HUES48 (cell line): Measurements from ENCODE around the gene MARCHF11.

Source experiments
- H3K27ac ChIP-seq: one replicate; pipeline ENCODE4 v1.7.0; 2013; ENCODE audit warnings: low read depth, low read length, inconsistent platforms
- H3K27me3 ChIP-seq: 2 replicates; pipeline ENCODE4 v1.6.1; 2013; ENCODE audit warnings: mild to moderate bottlenecking, low read length; ENCODE audit not compliant: control insufficient read depth, insufficient read depth
- H3K36me3 ChIP-seq: 2 replicates; pipeline ENCODE4 v1.6.1; 2013; ENCODE audit warnings: low read length; ENCODE audit not compliant: control insufficient read depth, insufficient read depth
- H3K4me1 ChIP-seq: 2 replicates; pipeline ENCODE4 v1.6.1; 2013; ENCODE audit warnings: mild to moderate bottlenecking, low read length; ENCODE audit not compliant: control insufficient read depth, insufficient read depth
- H3K4me3 ChIP-seq: 2 replicates; pipeline ENCODE4 v1.5.1; 2013; ENCODE audit warnings: mild to moderate bottlenecking, low read depth, low read length
- H3K9ac ChIP-seq: 2 replicates; pipeline ENCODE4 v1.6.1; 2013; ENCODE audit warnings: mild to moderate bottlenecking, low read depth, low read length, moderate library complexity
- H3K9me3 ChIP-seq: 2 replicates; pipeline ENCODE4 v1.6.1; 2013; ENCODE audit warnings: low read length; ENCODE audit not compliant: control insufficient read depth, insufficient read depth

MARCHF11 gene

GRCh38 chr5:16082982-16083381 is 96.6 kb downstream of the MARCHF11 start:
- H3K9ac ChIP-seq, result no peak overlapping the region

GRCh38 chr5:16082053-16082452 is 97.5 kb downstream of the MARCHF11 start:
- Histone ChIP-seq H3K4me3 (no peak overlapping the region), H3K27me3 (no peaks in the 10 kb centered on the region), H3K36me3 (no peaks in the 10 kb centered on the region), H3K9me3 (no peaks in the 10 kb centered on the region), H3K4me1 (peaks cover 5% of the 10 kb centered on the region; the same call in 1 of the 2 replicates), H3K9ac (no peak overlapping the region), H3K27ac (no peak overlapping the region)

More at GRCh38 chr5:16082982-16083381, 96.6 kb downstream of the MARCHF11 start:
- Histone ChIP-seq H3K4me1 (peaks cover 5% of the 10 kb centered on the region; the same call in 1 of the 2 replicates), H3K27ac (no peak overlapping the region), H3K27me3 (no peaks in the 10 kb centered on the region), H3K36me3 (no peaks in the 10 kb centered on the region), H3K9me3 (no peaks in the 10 kb centered on the region), H3K4me3 (no peak overlapping the region)

GRCh38 chr5:16081376-16081955 is 98.1 kb downstream of the MARCHF11 start:
- Histone ChIP-seq H3K36me3 (no peaks in the 10 kb centered on the region), H3K4me1 (peaks cover 5% of the 10 kb centered on the region; the same call in 1 of the 2 replicates), H3K4me3 (no peak overlapping the region), H3K9me3 (no peaks in the 10 kb centered on the region), H3K27me3 (no peaks in the 10 kb centered on the region), H3K9ac (no peak overlapping the region), H3K27ac (no peak overlapping the region)

DNA sequence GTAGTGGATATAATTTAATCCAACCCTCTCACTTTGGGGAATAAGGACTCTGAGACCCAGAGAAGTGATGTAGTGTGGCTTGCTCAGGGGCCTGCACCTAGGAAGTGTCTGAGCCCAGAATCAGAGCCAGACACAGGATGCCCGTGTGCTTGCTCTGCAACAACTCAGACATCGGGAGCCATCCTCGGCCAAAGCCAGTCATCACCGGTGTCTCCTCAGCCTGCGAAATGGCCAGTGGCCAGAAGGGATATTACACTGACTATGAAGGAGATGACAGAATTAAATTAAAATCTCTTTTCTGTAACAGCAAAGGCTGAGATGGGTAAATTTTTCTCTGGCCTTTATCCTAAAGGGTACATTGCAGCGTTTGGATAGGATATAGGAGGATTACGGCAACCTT is 102.9 kb downstream of the MARCHF11 start:
- Histone ChIP-seq H3K9ac (no peak overlapping the region), H3K4me1 (no peaks in the 10 kb centered on the region; the same call in 1 of the 2 replicates), H3K27ac (no peak overlapping the region), H3K4me3 (no peak overlapping the region), H3K9me3 (no peaks in the 10 kb centered on the region), H3K27me3 (no peaks in the 10 kb centered on the region), H3K36me3 (no peaks in the 10 kb centered on the region)

- Histone ChIP-seq H3K27ac (no peak overlapping the region), H3K27me3 (no peaks in the 10 kb centered on the region), H3K9me3 (no peaks in the 10 kb centered on the region), H3K9ac (no peak overlapping the region), H3K4me3 (no peak overlapping the region), H3K4me1 (no peaks in the 10 kb centered on the region), H3K36me3 (no peaks in the 10 kb centered on the region)
Observed at GRCh38 chr5:16074358-16074757, 105.2 kb downstream of the MARCHF11 start.

- Histone ChIP-seq H3K27me3 (no peaks in the 10 kb centered on the region), H3K4me1 (no peaks in the 10 kb centered on the region), H3K9ac (no peak overlapping the region), H3K27ac (no peak overlapping the region), H3K36me3 (no peaks in the 10 kb centered on the region), H3K4me3 (no peak overlapping the region), H3K9me3 (no peaks in the 10 kb centered on the region)
Observed at GRCh38 chr5:16072616-16073015, 107.0 kb downstream of the MARCHF11 start.

- no peaks in the 10 kb centered on the region for H3K27me3 ChIP-seq
- H3K9ac ChIP-seq, result no peak overlapping the region
- no peaks in the 10 kb centered on the region for H3K4me1 ChIP-seq
- H3K9me3 ChIP-seq, result no peaks in the 10 kb centered on the region
- no peak overlapping the region for H3K27ac ChIP-seq
- no peak overlapping the region for H3K4me3 ChIP-seq
- H3K36me3 ChIP-seq, result no peaks in the 10 kb centered on the region
Observed at GRCh38 chr5:16067415-16067814, 112.2 kb downstream of the MARCHF11 start.

DNA sequence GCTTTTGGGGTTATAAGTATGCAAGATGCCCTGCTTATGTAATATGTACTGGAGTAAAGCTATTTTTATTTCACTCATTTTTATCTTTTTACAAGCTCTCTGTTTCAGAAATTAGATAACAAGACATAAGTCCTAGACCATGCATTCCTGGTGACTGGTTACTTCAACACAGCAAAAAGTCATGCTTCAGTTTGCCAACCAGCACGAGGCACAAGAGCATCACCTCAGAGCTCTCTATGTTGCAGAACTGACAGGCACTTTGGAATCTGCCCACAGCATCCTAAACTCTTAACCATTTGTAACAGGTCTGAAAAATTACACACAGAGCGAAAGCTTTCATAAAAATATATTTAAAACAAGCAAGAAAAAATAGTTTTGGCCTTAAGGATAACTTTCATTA is 112.8 kb downstream of the MARCHF11 start:
- Histone ChIP-seq H3K36me3 (no peaks in the 10 kb centered on the region), H3K27me3 (no peaks in the 10 kb centered on the region), H3K4me3 (no peak overlapping the region), H3K27ac (no peak overlapping the region), H3K4me1 (no peaks in the 10 kb centered on the region), H3K9ac (no peak overlapping the region), H3K9me3 (no peaks in the 10 kb centered on the region)

DNA sequence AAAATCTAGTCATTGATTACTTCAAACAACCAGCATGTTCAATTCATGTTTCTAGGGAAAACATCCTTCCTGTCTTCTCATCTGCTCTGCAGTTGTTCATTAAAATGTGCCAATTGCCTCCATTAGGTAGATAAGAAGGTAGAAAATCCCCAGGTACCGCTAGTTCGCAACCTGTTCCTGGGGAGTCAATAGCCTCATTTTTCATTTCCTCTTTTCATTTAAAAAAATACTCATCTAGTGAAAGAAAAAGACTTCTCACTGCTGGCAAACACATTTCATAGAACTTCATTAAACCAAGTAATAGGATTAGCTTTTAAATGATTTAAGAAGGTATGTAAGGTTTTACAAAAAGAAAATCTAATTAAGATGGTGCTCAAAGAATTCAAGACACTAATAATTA is 113.3 kb downstream of the MARCHF11 start:
- Histone ChIP-seq H3K9me3 (no peaks in the 10 kb centered on the region), H3K4me1 (no peaks in the 10 kb centered on the region; the same call in 1 of the 2 replicates), H3K9ac (no peak overlapping the region), H3K27me3 (no peaks in the 10 kb centered on the region), H3K36me3 (no peaks in the 10 kb centered on the region), H3K4me3 (no peak overlapping the region), H3K27ac (no peak overlapping the region)

DNA sequence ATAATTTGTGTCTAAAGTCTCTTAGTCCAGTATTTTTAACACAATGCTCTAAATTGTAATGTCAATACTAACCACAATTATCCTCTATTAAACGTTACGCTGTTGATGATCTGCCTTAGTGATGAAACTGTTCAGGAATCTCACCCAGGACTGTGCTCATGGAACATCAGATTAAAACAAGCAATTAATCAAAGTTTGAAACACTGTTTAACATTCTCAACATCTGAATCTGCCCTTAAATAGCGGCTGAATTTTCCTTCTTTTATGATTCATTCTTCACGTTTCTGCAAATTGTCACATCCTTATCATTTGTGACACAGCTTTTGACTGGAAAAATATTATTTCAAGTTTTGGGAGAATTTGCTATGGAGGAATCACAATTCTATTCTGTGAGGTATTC is 113.8 kb downstream of the MARCHF11 start:
- no peaks in the 10 kb centered on the region for H3K27me3 ChIP-seq
- no peaks in the 10 kb centered on the region; the same call in 1 of the 2 replicates for H3K4me1 ChIP-seq
- H3K9me3 ChIP-seq, result no peaks in the 10 kb centered on the region
- H3K4me3 ChIP-seq, result no peak overlapping the region
- no peak overlapping the region for H3K9ac ChIP-seq
- no peak overlapping the region for H3K27ac ChIP-seq
- no peaks in the 10 kb centered on the region for H3K36me3 ChIP-seq

DNA sequence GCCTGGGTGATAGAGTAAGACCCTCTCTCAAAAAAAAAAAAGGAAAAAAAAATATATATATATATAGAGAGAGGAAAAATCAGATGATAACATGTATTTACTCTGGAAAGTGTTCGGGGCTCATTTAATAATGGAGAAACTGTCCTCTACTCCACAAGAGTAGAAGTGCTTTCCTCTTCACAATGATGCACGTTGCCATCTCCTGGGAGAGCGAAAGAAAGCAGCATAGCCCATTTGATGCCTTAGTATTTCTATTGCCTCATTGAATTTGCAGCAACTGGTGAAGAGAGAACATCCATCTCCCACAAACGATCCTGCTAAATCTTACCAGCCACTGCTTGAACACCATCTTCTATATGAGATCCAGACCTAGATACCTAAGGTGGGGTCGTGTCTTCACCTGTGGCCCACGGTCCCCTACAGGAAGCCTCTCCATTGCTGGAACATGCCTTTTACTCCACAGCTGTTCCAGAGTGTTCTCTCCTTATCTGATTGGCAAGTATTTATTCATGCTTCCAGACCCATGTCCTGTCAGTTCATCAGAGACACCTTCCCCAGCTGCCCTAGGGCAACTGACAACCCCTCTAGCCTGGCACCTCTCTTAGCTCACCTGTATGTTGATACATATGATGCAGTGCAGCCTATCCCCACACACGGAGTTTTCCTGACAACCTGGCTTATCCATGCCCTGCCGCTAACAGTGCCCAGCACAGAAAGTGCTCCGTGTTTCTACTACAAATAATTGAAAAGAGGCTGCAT is 115.3 kb downstream of the MARCHF11 start:
- H3K27me3 ChIP-seq, result no peaks in the 10 kb centered on the region
- H3K9ac ChIP-seq, result no peak overlapping the region
- no peaks in the 10 kb centered on the region for H3K36me3 ChIP-seq
- no peak overlapping the region for H3K4me3 ChIP-seq
- no peaks in the 10 kb centered on the region for H3K9me3 ChIP-seq
- H3K4me1 ChIP-seq, result no peaks in the 10 kb centered on the region; the same call in 1 of the 2 replicates
- no peak overlapping the region for H3K27ac ChIP-seq
